IMR-90 (cell line): ENCODE results near the gene GATA6. TPM values are rescaled to one million over a fixed set of nuclear protein-coding genes. Genes with fewer than 3 reads are reported as not detected.

Experiments
- ATAC-seq: fragments of 200-7000 bp; cut with Tn5 transposase; 2 replicates; pipeline ENCODE4 v1.9.1; 2020; ENCODE audit warnings: low read depth, mild to moderate bottlenecking, moderate library complexity
- BruUV-seq: library from RNA; stranded (reverse); fragments of 400-500 nt; replicated peaks from 2 replicates; lab custom pipeline; 2021; lab: Mats Ljungman, UMichigan
- CTCF ChIA-PET: fragments of 300-600 bp; formaldehyde crosslinking; extraction: SDS; loops from one replicate; lab custom pipeline; 2021; ENCODE audit warnings: antibody characterized with exemption; lab: Yijun Ruan, JAX
- POLR2A ChIA-PET: fragments of 300-600 bp; sonication (Branson Sonifier 250); formaldehyde crosslinking; loops from one replicate; lab custom pipeline; 2022; ENCODE audit warnings: antibody characterized with exemption; ENCODE audit not compliant: unreplicated experiment; lab: Charles Lee
- DNase-seq: peaks from one replicate; pipeline ENCODE4 v3.0.0; 2013
- H2AFZ ChIP-seq: replicated peaks from 2 replicates; pipeline ENCODE3; 2013; ENCODE audit warnings: low read length, mild to moderate bottlenecking; ENCODE audit not compliant: poor library complexity
- H2AK5ac ChIP-seq: 2 replicates; pipeline ENCODE4 v1.6.1; 2013; ENCODE audit warnings: low read depth, low read length, inconsistent platforms
- H2AK9ac ChIP-seq: replicated peaks from 2 replicates; pipeline ENCODE3; 2013; ENCODE audit warnings: mild to moderate bottlenecking, low read depth, low read length, moderate library complexity; ENCODE audit not compliant: poor library complexity
- H2BK120ac ChIP-seq: 2 replicates; pipeline ENCODE4 v1.6.1; 2013; ENCODE audit warnings: low read depth, low read length, inconsistent platforms
- H2BK15ac ChIP-seq: 3 replicates; pipeline ENCODE4 v1.6.1; 2013; ENCODE audit warnings: low read depth, low read length, inconsistent platforms
- H2BK20ac ChIP-seq: 2 replicates; pipeline ENCODE4 v1.6.1; 2013; ENCODE audit warnings: low read depth, mild to moderate bottlenecking, inconsistent platforms, low read length, moderate library complexity
- H2BK5ac ChIP-seq: 2 replicates; pipeline ENCODE4 v1.6.1; 2013; ENCODE audit warnings: mild to moderate bottlenecking, low read depth, low read length, inconsistent platforms; ENCODE audit not compliant: poor library complexity, severe bottlenecking
- H3K14ac ChIP-seq: replicated peaks from 2 replicates; pipeline ENCODE4 v1.6.1; 2013; ENCODE audit warnings: low read depth, low read length, inconsistent platforms
- H3K18ac ChIP-seq: 2 replicates; pipeline ENCODE4 v1.6.1; 2013; ENCODE audit warnings: low read depth, low read length, control low read depth
- H3K23ac ChIP-seq: 2 replicates; pipeline ENCODE4 v1.6.1; 2013; ENCODE audit warnings: low read depth, low read length, inconsistent platforms
- H3K27ac ChIP-seq: 2 replicates; pipeline ENCODE4 v1.5.1; 2013; ENCODE audit warnings: mild to moderate bottlenecking, control low read depth, low read length; ENCODE audit not compliant: insufficient read depth
- H3K27me3 ChIP-seq: 2 replicates; pipeline ENCODE4 v1.6.1; 2013; ENCODE audit warnings: low read length; ENCODE audit not compliant: control insufficient read depth, insufficient read depth
- H3K36me3 ChIP-seq: 2 replicates; pipeline ENCODE4 v1.6.1; 2013; ENCODE audit warnings: low read length, mixed read lengths; ENCODE audit not compliant: control insufficient read depth, insufficient read depth
- H3K4ac ChIP-seq: 2 replicates; pipeline ENCODE4 v1.6.1; 2013; ENCODE audit warnings: low read depth, low read length, inconsistent platforms
- H3K4me1 ChIP-seq: 2 replicates; pipeline ENCODE4 v1.6.1; 2013; ENCODE audit warnings: low read length, mixed read lengths; ENCODE audit not compliant: control insufficient read depth, insufficient read depth
- H3K4me2 ChIP-seq: 2 replicates; pipeline ENCODE4 v1.6.1; 2013; ENCODE audit warnings: low read depth, mild to moderate bottlenecking, control low read depth, low read length, moderate library complexity
- H3K4me3 ChIP-seq: 2 replicates; pipeline ENCODE4 v1.5.1; 2013; ENCODE audit warnings: low read depth, mild to moderate bottlenecking, control low read depth, low read length, moderate library complexity; ENCODE audit not compliant: insufficient read depth
- H3K56ac ChIP-seq: 2 replicates; pipeline ENCODE4 v1.6.1; 2013; ENCODE audit warnings: low read length, inconsistent platforms; ENCODE audit not compliant: insufficient read depth; ENCODE audit errors: extremely low read depth
- H3K79me1 ChIP-seq, 2 experiments: 2 replicates each; pipeline ENCODE4 v1.6.1; 2013; ENCODE audit warnings: low read length in 2 of 2, inconsistent platforms in 1 of 2, low read depth in 1 of 2
- H3K9ac ChIP-seq: 2 replicates; pipeline ENCODE4 v1.6.1; 2013; ENCODE audit warnings: low read depth, low read length, control low read depth
- H3K9me1 ChIP-seq: 2 replicates; pipeline ENCODE4 v1.6.1; 2013; ENCODE audit warnings: low read length, inconsistent platforms; ENCODE audit not compliant: insufficient read depth
- H3K9me3 ChIP-seq: 2 replicates; pipeline ENCODE4 v1.6.1; 2013; ENCODE audit warnings: low read length; ENCODE audit not compliant: control insufficient read depth, insufficient read depth
- H4K20me1 ChIP-seq: 2 replicates; pipeline ENCODE4 v1.6.1; 2013; ENCODE audit warnings: low read length, inconsistent platforms; ENCODE audit not compliant: insufficient read depth
- H4K5ac ChIP-seq: 2 replicates; pipeline ENCODE4 v1.6.1; 2013; ENCODE audit warnings: mild to moderate bottlenecking, low read depth, low read length, control low read depth
- H4K8ac ChIP-seq, 2 experiments: 2 replicates each; pipeline ENCODE4 v1.6.1; 2013; ENCODE audit warnings: low read depth in 2 of 2, low read length in 2 of 2, control low read depth in 1 of 2, inconsistent platforms in 1 of 2
- H4K91ac ChIP-seq: 2 replicates; pipeline ENCODE4 v1.6.1; 2013; ENCODE audit warnings: low read depth, low read length, inconsistent platforms; ENCODE audit not compliant: insufficient read depth
- MAZ ChIP-seq: IDR thresholded peaks from 2 replicates; pipeline ENCODE4 v1.6.1; 2012; ENCODE audit warnings: low read depth, mild to moderate bottlenecking, low read length, improper control_type of control experiment, moderate library complexity, borderline replicate concordance
- MXI1 ChIP-seq: IDR thresholded peaks from 2 replicates; pipeline ENCODE4 v1.6.1; 2012; ENCODE audit warnings: low read depth, mild to moderate bottlenecking, low read length, moderate library complexity, borderline replicate concordance
- POLR2A ChIP-seq: IDR thresholded peaks from 2 replicates; pipeline ENCODE4 v1.6.1; 2012; ENCODE audit warnings: mild to moderate bottlenecking, low read depth, low read length
- RFX5 ChIP-seq: IDR thresholded peaks from 2 replicates; pipeline ENCODE4 v1.8.0; 2012; ENCODE audit warnings: low read depth, mild to moderate bottlenecking, low read length, moderate library complexity
- USF2 ChIP-seq: fragments of 150-350 bp; IDR thresholded peaks from 2 replicates; pipeline ENCODE4 v1.6.1; 2017; ENCODE audit warnings: mild to moderate bottlenecking, antibody characterized with exemption, low read length, low read depth
- WGBS, 2 experiments: methylation state at CpG; one replicate each; pipeline versions ENCODE4 v1.1.5 to v1.1.7; 2013; ENCODE audit warnings: missing lambda C conversion rate in 2 of 2; ENCODE audit not compliant: insufficient read length in 1 of 2; ENCODE audit errors: extremely low coverage in 2 of 2; 5-methylcytosine and 5-hydroxymethylcytosine counted together
- dilution Hi-C: fragments of 300-500 bp; cut with HindIII; formaldehyde crosslinking; loops from one replicate; pipeline ENCODE4 v1.14.3; 2018; ENCODE audit warnings: low sequenced_read_pairs; ENCODE audit not compliant: unreplicated experiment
- in situ Hi-C: fragments of 300-500 bp; cut with MboI; formaldehyde crosslinking; loops from 3 replicates; pipeline ENCODE4 v1.14.3; 2019; ENCODE audit warnings: low sequenced_read_pairs, inconsistent platforms, mixed read lengths
- intact Hi-C: fragments of 100-400 bp; cut with micrococcal nuclease; formaldehyde crosslinking; loops from 2 replicates; pipeline ENCODE4 v1.10.0; 2022
- polyA plus RNA-seq, 3 experiments: library from polyadenylated mRNA; depleted of rRNA; stranded (reverse); fragments of >200 nt; gene quantifications; 2 replicates each; pipeline ENCODE4 v1.2.3, GENCODE V29; 2012; ENCODE audit warnings: low replicate concordance in 1 of 3
- total RNA-seq: library from RNA; depleted of rRNA; stranded (reverse); fragments of >200 nt; gene quantifications from 2 replicates; pipeline ENCODE4 v1.2.3, GENCODE V29; 2012

Gene GATA6
- total and polyA plus RNA-seq, 2 of the 4 experiments (the other 2 are of a cell fraction), result 2.5 to 4.0 TPM

- no peak for TF ChIP-seq RFX5
- TF ChIP-seq MXI1, result no peak
- no peak for TF ChIP-seq MAZ
- TF ChIP-seq POLR2A, result no peak
Observed at GRCh38 chr18:22124970-22125369, 44.4 kb upstream of the GATA6 start (continued).

- Histone ChIP-seq H3K4me1 (no peaks in the 10 kb centered on the region), H3K4ac (no peak overlapping the region), H4K20me1 (no peaks in the 10 kb centered on the region), H2BK20ac (no peak overlapping the region), H3K9ac (no peak overlapping the region), H3K18ac (no peak overlapping the region), H2AFZ (no peak overlapping the region), H3K56ac (no peak overlapping the region), H3K9me1 (no peaks in the 10 kb centered on the region), H3K4me2 (no peak overlapping the region), H4K91ac (no peak overlapping the region), H2AK9ac (no peak overlapping the region), H3K14ac (no peak overlapping the region), H2BK5ac (no peak overlapping the region), H3K27me3 (peaks cover 14% of the 10 kb centered on the region), H4K8ac (no peak overlapping the region), H2AK5ac (no peak overlapping the region), H4K5ac (no peak overlapping the region), H3K4me3 (no peak overlapping the region), H3K79me1 (no peaks in the 10 kb centered on the region), H3K27ac (no peak overlapping the region), H3K9me3 (no peaks in the 10 kb centered on the region), H3K36me3 (no peaks in the 10 kb centered on the region), H3K23ac (no peak overlapping the region), H2BK15ac (no peak overlapping the region), H2BK120ac (no peak overlapping the region)
- POLR2A ChIA-PET, result no interaction called here
- TF ChIP-seq USF2, result no peak
- DNase-seq, result no peak
- WGBS, 2 experiments, result 20% methylated on average over 1 of the region's 5 CpGs; no CpG with 5 or more reads in 1 of the 2 experiments
- BruUV-seq, result no TSS peak
- dilution Hi-C loops, result no loop called here
- in situ Hi-C loops, result no loop called here
- no peak for ATAC-seq
- CTCF ChIA-PET, result no interaction called here
- intact Hi-C loops, result no loop called here
Observed at GRCh38 chr18:22128954-22129353, 40.4 kb upstream of the GATA6 start.
